Endothelial cell of umbilical vein (primary cell): ENCODE data around the gene DPF3. TPM values are rescaled to one million over a fixed set of nuclear protein-coding genes. Genes with fewer than 3 reads are reported as not detected.

ENCODE experiments used
- BruUV-seq: library from RNA; stranded (reverse); fragments of 400-500 nt; replicated peaks from 2 replicates; lab custom pipeline; 2021; lab: Mats Ljungman, UMichigan
- CTCF ChIA-PET: fragments of 300-600, 350-600 bp; sonication (Branson Sonifier 250); formaldehyde crosslinking; loops from one replicate; lab custom pipeline; 2021; ENCODE audit warnings: antibody characterized with exemption, inconsistent platforms; lab: Charles Lee
- POLR2A ChIA-PET: fragments of 300-600, 350-600 bp; sonication (Branson Sonifier 250); formaldehyde crosslinking; loops from one replicate; lab custom pipeline; 2021; ENCODE audit warnings: antibody characterized with exemption, inconsistent platforms; lab: Charles Lee
- DNase-seq: peaks from one replicate; pipeline ENCODE4 v3.0.0-alpha.2; 2011; ENCODE audit warnings: low read depth, low spot score
- FAIRE-seq: peaks from 2 replicates; lab custom pipeline; 2011; peaks lifted over from hg19 to GRCh38; lab: Jason Lieb, UNC
- H2AFZ ChIP-seq: 2 replicates; pipeline ENCODE4 v1.6.0; 2012; ENCODE audit warnings: low read depth, low read length, control low read depth, inconsistent platforms
- H3K27ac ChIP-seq: 2 replicates; pipeline ENCODE4 v1.5.1; 2011; ENCODE audit warnings: low read depth, mild to moderate bottlenecking, control low read depth, low read length, moderate library complexity; ENCODE audit not compliant: insufficient read depth
- H3K27me3 ChIP-seq, 2 experiments: 2 replicates each; pipeline versions ENCODE4 v1.6.0 to v1.6.1; 2011; ENCODE audit warnings: low read length in 2 of 2, mixed read lengths in 1 of 2; ENCODE audit not compliant: control insufficient read depth in 2 of 2, insufficient read depth in 2 of 2
- H3K36me3 ChIP-seq, 2 experiments: 2 replicates in 1 of 2; 3 replicates in 1 of 2; pipeline ENCODE4 v1.5.1; 2011; ENCODE audit warnings: low read length in 2 of 2, mild to moderate bottlenecking in 1 of 2, moderate library complexity in 1 of 2; ENCODE audit not compliant: control insufficient read depth in 2 of 2, insufficient read depth in 2 of 2; ENCODE audit errors: extremely low read depth in 1 of 2
- H3K4me1 ChIP-seq: 3 replicates; pipeline ENCODE4 v1.5.1; 2011; ENCODE audit warnings: mild to moderate bottlenecking, low read length; ENCODE audit not compliant: control insufficient read depth, insufficient read depth; ENCODE audit errors: extremely low read depth
- H3K4me2 ChIP-seq: 2 replicates; pipeline ENCODE4 v1.6.1; 2011; ENCODE audit warnings: low read length, control low read depth, mixed read lengths; ENCODE audit not compliant: insufficient read depth
- H3K4me3 ChIP-seq, 3 experiments: fragments of 200-600 bp in 1 of 3; sonication (generic), shearing (Covaris generic) in 1 of 3; replicated peaks in 1 of 3; 2 replicates each; pipeline ENCODE4 v1.5.1; 2011 to 2016; ENCODE audit warnings: control low read depth in 3 of 3, low read length in 3 of 3, mild to moderate bottlenecking in 2 of 3, inconsistent platforms in 1 of 3, low read depth in 1 of 3, moderate library complexity in 1 of 3; ENCODE audit not compliant: insufficient read depth in 1 of 3
- H3K79me2 ChIP-seq: 2 replicates; pipeline ENCODE4 v1.6.0; 2012; ENCODE audit warnings: low read length, inconsistent platforms; ENCODE audit not compliant: control insufficient read depth, insufficient read depth
- H3K9ac ChIP-seq: replicated peaks from 2 replicates; pipeline ENCODE3; 2011; ENCODE audit warnings: low read length, control low read depth; ENCODE audit not compliant: insufficient read depth; ENCODE audit errors: extremely low read depth
- H3K9me1 ChIP-seq: replicated peaks from 3 replicates; pipeline ENCODE4 v1.6.0; 2011; ENCODE audit warnings: mild to moderate bottlenecking, low read length; ENCODE audit not compliant: control insufficient read depth, insufficient read depth; ENCODE audit errors: extremely low read depth
- H3K9me3 ChIP-seq: replicated peaks from 2 replicates; pipeline ENCODE4 v1.5.1; 2012; ENCODE audit warnings: low read length, inconsistent platforms; ENCODE audit not compliant: control insufficient read depth, insufficient read depth
- H4K20me1 ChIP-seq: replicated peaks from 2 replicates; pipeline ENCODE3; 2011; ENCODE audit warnings: mild to moderate bottlenecking, low read length; ENCODE audit not compliant: control insufficient read depth, insufficient read depth; ENCODE audit errors: extremely low read depth
- CTCF ChIP-seq, 2 donors: IDR thresholded peaks; 1 replicate in 1 of 2; 2 replicates in 1 of 2; pipeline ENCODE4 v1.5.1; 2011; ENCODE audit warnings: low read length in 2 of 2, mild to moderate bottlenecking in 2 of 2, moderate library complexity in 2 of 2, control low read depth in 1 of 2, inconsistent platforms in 1 of 2, low read depth in 1 of 2; ENCODE audit not compliant: insufficient read depth in 1 of 2; ENCODE audit errors: extremely low read depth in 1 of 2
- EZH2 ChIP-seq: IDR thresholded peaks from 2 replicates; pipeline ENCODE4 v1.6.1; 2012; ENCODE audit warnings: borderline replicate concordance, low read depth, mild to moderate bottlenecking, moderate library complexity, low read length, inconsistent platforms; ENCODE audit not compliant: severe bottlenecking
- FOS ChIP-seq: IDR thresholded peaks from 2 replicates; pipeline ENCODE4 v1.6.1; 2011; ENCODE audit warnings: mild to moderate bottlenecking, low read length, moderate library complexity, borderline replicate concordance; ENCODE audit not compliant: insufficient read depth
- GATA2 ChIP-seq: IDR thresholded peaks from 2 replicates; pipeline ENCODE4 v1.7.0; 2011; ENCODE audit warnings: low read depth, mild to moderate bottlenecking, moderate library complexity, mixed read lengths, low read length; ENCODE audit not compliant: insufficient read length, insufficient read depth
- JUN ChIP-seq: IDR thresholded peaks from 2 replicates; pipeline ENCODE4 v1.6.1; 2011; ENCODE audit warnings: borderline replicate concordance, low read depth; ENCODE audit not compliant: insufficient read length, insufficient read depth
- MYC ChIP-seq: IDR thresholded peaks from one replicate; pipeline ENCODE4 v1.6.1; 2011; ENCODE audit warnings: mild to moderate bottlenecking, low read depth, low read length
- POLR2A ChIP-seq: IDR thresholded peaks from 2 replicates; pipeline ENCODE4 v1.6.1; 2012; ENCODE audit warnings: low read depth, mild to moderate bottlenecking, control low read depth, low read length
- POLR2AphosphoS5 ChIP-seq: IDR thresholded peaks from 2 replicates; pipeline ENCODE4 v1.6.1; 2012; ENCODE audit warnings: low read depth, mild to moderate bottlenecking, control low read depth, low read length, moderate library complexity; ENCODE audit not compliant: insufficient read depth
- dilution Hi-C: fragments of 300-500 bp; cut with MboI; formaldehyde crosslinking; loops from one replicate; pipeline ENCODE4 v1.15.0; 2019; ENCODE audit warnings: low sequenced_read_pairs; ENCODE audit not compliant: extremely low pct_ligation_motif_present
- intact Hi-C: fragments of 100-400 bp; cut with micrococcal nuclease; formaldehyde crosslinking; loops from one replicate; pipeline ENCODE4 v1.10.0; 2022
- polyA plus RNA-seq, 4 experiments: library from polyadenylated mRNA; depleted of rRNA in 3 of 4; stranded (reverse) in 3 of 4; unstranded in 1 of 4; fragments of >200 nt; gene quantifications; 2 replicates each; pipeline versions ENCODE4 v1.2.1 to v1.2.3, GENCODE V29; 2011 to 2012; ENCODE audit warnings: missing spikeins in 1 of 4
- total RNA-seq: library from RNA; stranded (reverse); gene quantifications from 2 replicates; pipeline ENCODE4 v1.2.3, GENCODE V29; 2021
- TF ChIP-seq, protein P1 (sequence below): IDR thresholded peaks from 2 replicates; pipeline ENCODE4 v1.6.1; 2011; ENCODE audit not compliant: insufficient read depth, insufficient read length

DPF3 gene
- total and polyA plus RNA-seq, 2 donors (not counting 3 experiments of a cell fraction or from before 2014, with no cell fraction given), result 2.4 to 3.5 TPM

DNA sequence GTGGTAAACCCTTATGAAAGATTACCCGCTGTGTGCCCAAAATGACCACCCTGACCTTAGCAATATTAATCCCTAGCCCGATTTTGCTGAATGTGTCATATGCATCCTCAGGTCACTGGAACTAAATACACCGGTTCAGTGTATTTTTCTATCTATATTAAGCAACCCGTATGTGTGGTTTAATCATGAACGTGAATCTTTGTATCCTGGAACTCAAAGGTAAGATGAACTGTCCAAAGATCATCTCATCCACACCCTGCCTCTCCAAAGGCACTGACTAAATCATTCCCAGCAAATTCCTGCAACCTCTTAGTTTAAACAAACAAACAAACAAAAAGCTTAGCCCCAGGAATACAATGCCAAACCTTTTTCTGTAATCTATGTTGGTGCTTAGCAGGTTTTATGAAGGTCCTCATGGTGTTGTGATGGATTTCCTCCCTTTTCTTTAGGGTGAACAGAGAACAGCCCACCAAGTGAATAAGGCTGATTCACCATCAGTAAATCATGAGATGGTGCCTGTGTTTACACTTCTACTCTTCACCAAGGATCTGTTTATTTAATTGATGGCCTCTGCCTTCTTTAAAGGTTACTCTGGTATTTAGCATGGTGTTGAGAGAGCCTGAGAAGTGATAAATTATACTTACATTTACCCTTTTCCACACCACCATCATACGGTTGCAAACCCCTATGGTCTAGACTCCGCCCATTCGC, 298.6 kb downstream of the DPF3 start:
- Histone ChIP-seq H3K9ac (no peak overlapping the region), H3K79me2 (no peaks in the 10 kb centered on the region), H3K4me1 (no peaks in the 10 kb centered on the region), H2AFZ (no peak overlapping the region), H3K4me3 (no peak overlapping the region), H3K27me3 (peaks cover 10% of the 10 kb centered on the region in 2 experiments), H3K27ac (no peak overlapping the region), H3K9me1 (no peaks in the 10 kb centered on the region), H3K36me3 (no peaks in the 10 kb centered on the region), H3K9me3 (no peaks in the 10 kb centered on the region), H3K4me2 (no peak overlapping the region), H4K20me1 (no peaks in the 10 kb centered on the region)
- ChIA-PET CTCF (interaction anchor here (1.1 kb wide), 1 partner anchor 81 kb away, joined by 3 read pairs; no protein-coding TSS in a partner anchor), POLR2A (no interaction called here)
- dilution Hi-C loops (no loop called here), intact Hi-C loops (no loop called here)
- BruUV-seq, result no TSS peak
- peak; percentile 49 for FAIRE-seq
- TF ChIP-seq MYC (no peak), CTCF (IDR thresholded peaks at IDR 0.05; ENCODE audit: extremely low read depth in 1 of 2, insufficient read depth in 1 of 2, low read depth in 1 of 2, low read length in 2 of 2) (no peak), JUN (no peak), POLR2A (no peak), GATA2 (no peak), FOS (no peak), EZH2 (no peak), POLR2AphosphoS5 (no peak)
- TF ChIP-seq, protein P1, sequence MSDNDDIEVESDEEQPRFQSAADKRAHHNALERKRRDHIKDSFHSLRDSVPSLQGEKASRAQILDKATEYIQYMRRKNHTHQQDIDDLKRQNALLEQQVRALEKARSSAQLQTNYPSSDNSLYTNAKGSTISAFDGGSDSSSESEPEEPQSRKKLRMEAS, result no peak
- no peak for DNase-seq
